HG02943 (cell line): ENCODE measurements around the gene ALK.

Experiments used
- ATAC-seq: cut with Tn5 transposase; IDR thresholded peaks from one replicate; pipeline ENCODE4 v1.9.1; 2021; ENCODE audit warnings: mild to moderate bottlenecking, low read depth, moderate library complexity; ENCODE audit not compliant: unreplicated experiment

ALK gene

GRCh38 chr2:29517413-29517812 lies 404.0 kb downstream of the ALK start:
- ATAC-seq = no peak

- no peak for ATAC-seq
Observed at GRCh38 chr2:29516767-29517166, 404.6 kb downstream of the ALK start.

DNA sequence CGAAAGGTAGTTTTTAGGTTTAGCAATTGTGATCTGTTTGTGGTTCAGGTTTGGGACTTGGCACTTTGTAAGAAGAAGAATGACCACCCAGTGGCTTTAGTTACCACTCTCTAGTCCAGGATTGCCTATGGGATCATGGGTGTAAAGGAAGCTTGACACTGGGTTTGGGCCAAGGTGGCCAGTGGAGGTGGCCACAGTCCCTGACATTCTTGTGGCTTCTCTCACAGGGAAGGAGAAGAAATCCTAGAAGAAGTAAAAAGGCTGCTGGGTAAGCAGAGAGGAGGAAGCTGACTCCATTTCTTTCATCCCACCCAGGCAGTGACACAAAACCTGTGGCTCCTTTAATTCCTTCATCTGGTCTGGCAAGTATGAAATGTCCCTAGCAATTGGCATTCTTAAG lies 411.5 kb downstream of the ALK start:
- no peak for ATAC-seq

GRCh38 chr2:29509397-29509796 lies 412.0 kb downstream of the ALK start:
- no peak for ATAC-seq

DNA sequence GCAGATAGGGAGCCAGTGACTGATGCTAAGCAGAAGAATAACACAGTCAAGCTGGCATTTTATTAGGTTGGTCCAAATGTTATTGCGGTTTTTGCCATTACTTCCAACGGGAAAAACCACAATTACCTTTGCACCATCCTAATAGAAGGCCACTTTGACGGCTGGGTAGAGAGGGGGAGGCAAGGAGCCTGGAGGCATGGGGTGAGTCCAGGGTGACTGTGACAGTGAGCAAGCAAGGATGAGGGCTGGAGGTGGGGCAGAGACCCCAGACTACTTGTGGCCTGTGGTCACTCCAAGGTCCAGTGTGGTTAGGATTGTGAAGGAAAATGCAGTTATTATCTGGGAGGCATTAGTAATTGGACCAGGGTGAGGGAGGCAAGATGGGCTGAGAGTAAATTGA lies 416.6 kb downstream of the ALK start:
- ATAC-seq = no peak

DNA sequence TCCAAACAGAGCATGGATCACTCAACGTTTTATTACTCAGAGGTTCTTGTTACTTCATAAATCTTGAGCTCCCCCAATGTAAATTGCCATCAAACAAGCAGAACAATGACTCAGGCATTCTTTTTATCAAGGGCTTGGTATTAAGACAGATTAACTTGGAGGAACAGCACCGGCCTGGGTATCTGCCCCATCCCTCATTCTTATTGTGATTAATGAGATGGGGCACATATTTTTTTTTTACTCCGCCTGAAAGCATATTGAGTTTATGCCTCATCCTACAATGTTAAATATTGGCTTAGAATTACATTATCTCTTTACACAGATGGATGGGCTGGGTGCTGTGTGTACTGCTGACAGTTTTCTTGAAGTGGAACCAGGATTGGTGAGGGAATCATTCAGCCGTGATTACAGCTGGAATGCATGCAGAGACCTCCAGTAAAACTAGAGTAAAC lies 418.9 kb downstream of the ALK start:
- ATAC-seq = no peak

DNA sequence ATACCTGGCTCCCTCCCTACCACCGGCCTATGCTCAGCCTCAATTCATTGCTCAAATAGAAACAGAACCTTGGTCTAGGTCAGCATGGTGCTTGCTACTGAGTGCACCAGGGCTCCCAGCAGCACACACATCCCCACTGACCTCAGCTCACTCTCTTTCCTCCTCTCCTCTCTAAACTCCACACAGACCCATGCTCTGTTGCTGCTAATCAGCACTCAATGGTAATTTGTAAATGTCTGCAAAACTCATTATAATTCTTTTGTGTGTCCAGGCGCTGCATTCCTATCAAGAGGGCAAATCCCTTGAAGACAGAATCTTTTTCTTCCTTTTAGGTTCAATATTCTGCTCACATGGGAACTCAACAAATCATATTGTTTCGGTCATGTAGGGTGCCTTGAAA lies 424.0 kb downstream of the ALK start:
- ATAC-seq = no peak

DNA sequence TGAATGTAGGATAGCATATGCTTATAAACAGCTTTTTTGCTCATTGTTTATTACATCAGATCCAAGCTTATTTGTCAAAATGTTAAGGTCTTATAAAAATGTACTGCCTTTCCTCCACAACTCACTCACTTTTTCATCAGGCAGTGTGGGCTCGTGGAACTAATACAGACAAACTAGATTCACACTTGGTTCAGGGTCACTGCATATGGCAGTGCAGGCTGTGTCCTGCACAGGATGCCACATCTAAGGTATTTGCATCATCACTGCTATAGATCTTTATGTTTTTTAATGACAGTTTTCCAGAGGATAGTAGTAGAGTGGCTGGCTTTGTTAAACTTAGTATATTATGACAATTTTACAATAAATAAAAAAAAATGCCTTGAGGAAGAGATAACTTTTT lies 425.2 kb downstream of the ALK start:
- no peak for ATAC-seq

DNA sequence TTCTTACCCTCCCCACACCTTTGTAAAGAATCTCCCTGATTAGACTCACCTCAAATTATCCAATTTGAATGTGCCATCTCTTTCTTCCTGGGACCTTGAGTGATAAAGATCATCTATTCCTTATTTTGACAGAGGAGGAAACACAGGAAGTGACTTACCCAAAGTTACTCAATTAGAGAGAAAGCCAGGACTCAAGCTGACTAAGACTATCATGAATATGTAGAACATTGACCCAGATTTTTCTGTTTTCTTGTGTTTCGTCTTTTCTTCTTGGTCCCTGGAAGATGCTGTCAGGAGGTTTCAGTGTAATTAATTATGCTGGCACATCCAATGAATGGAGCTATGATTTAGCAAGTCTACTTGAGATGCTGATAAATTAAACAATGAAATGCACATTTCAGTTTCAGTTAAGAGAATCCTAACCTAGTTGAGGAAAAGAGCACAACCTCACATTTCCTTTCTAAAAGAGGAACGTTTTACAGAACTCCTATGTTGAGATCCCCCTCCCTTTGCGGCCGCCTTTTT lies 425.8 kb downstream of the ALK start:
- no peak for ATAC-seq

DNA sequence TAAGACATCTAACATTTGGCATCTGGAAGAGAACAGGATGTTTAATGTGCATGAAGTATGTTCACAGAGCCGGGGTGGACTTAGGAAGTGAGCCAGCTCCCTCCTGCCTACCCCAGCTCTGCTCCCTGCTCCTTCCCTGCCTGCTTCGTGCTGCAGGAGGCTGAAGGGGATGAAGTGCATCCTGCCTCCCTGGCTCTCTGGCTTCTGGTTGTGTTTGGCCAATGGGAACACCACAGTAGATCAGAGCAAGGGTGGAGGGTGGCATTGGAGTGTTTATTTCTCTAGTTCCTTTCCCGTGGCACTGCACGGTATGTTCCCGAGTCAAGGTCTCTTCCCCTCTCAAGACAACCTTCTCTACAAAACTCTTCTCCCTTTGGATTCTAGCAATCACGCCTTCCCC lies 426.3 kb downstream of the ALK start:
- ATAC-seq = no peak

GRCh38 chr2:29492701-29493100 lies 428.7 kb downstream of the ALK start:
- ATAC-seq = no peak

GRCh38 chr2:29490045-29490444 lies 431.3 kb downstream of the ALK start:
- no peak for ATAC-seq

- no peak for ATAC-seq
Observed at GRCh38 chr2:29489568-29489967, 431.8 kb downstream of the ALK start.

GRCh38 chr2:29487967-29488555 lies 433.3 kb downstream of the ALK start:
- no peak for ATAC-seq

GRCh38 chr2:29485631-29486030 lies 435.8 kb downstream of the ALK start:
- no peak for ATAC-seq

GRCh38 chr2:29485117-29485516 lies 436.3 kb downstream of the ALK start:
- ATAC-seq = no peak

DNA sequence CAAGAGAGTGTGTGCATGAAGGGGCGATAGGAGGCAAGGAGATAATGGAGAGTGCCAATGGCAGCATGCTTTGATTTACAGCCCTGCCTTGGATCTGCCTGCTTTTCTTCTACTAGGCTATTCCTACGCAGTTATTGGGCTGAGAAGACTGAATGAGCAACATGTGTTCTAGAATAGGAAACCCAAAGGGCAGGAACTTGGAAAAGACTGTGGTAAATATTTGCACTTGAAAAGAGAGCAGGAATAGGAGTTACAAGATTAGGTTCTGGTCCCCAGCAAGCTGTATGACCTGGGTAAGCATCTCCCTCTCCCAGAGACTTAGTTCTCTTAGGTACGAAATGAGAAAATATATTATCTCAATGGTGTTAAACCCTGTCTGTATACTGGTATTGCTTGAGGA lies 438.5 kb downstream of the ALK start:
- ATAC-seq = no peak

DNA sequence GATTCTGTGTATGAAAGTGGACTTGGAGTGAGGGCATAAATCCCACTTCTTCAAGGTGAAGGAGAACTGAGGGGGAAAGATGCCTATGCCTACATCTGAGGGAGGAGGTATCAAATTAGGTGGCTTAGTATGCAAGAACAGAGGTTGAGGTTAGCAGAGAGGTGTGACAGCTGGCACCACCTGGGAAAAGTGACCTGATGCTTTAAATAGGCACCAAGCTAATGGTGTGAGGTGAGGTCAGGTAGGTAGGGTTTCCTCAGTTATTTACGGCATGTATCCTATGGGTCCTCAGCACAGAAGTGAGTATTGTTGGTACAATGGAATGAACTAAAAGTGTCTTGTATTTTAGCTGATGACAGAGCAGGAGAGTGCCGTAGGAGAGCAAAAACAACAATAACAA lies 439.0 kb downstream of the ALK start:
- ATAC-seq = no peak

DNA sequence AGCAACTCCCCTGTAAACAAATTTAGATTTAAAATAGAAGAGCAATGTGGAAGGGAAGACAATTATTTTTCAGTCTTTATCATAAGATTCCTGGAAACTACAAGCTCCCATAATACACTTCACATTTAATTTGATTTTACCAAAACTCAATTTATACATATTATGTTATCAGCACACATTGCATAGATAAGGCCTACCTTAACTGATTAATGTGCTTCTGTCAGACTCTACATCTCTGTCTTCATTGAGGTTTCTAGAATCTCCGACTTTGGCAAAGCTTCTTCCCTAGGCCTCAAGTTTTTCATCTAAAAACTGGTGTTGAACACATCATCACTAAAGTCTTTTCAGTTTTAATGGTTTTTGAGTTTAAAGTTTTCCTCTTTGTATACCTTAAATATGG lies 440.1 kb downstream of the ALK start:
- no peak for ATAC-seq

GRCh38 chr2:29480426-29480825 lies 441.0 kb downstream of the ALK start:
- no peak for ATAC-seq

GRCh38 chr2:29479401-29479800 lies 442.0 kb downstream of the ALK start:
- ATAC-seq = no peak

DNA sequence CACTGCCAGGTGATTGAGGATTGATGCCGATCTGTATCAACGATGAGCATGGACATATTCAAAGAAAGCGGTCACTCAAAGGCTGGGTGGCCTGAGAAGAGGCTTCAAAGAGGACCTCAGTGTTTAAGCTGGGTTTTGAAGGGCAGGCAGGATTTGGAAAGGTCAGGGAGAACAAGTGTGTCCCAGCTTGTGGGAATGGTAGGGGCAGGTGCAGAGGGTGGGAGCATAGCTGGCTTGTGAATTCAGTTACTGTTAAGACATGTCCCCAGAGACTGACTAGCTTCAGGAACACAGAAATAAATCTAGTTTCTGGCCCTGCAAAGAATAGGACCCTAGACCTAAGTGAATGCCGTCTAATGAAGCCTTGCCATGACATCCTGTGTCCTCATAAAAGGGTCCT lies 442.7 kb downstream of the ALK start:
- ATAC-seq = no peak

DNA sequence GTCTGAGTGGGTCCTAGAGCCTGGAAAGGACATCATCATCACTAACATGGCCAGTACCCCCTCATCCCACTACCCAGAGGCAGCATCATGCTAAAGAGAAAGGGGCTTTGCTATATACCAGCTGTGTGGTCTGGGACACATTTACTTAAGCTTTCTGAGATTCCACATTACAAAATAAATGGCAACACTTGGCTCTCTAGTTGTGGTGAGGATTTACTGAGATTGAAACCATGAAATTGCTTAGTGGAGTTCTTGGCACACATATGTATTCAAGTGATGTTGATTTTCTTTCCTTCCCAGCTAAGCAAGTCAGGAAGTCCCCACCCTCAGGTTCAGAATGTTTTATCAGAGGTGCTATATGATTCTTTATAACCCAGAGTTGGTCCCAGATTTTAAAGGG lies 444.2 kb downstream of the ALK start:
- ATAC-seq = no peak
